NT2/D1 (cell line): ENCODE data around the gene IL1RN.

ENCODE experiments used
- SUZ12 ChIP-seq: IDR thresholded peaks from 2 replicates; pipeline ENCODE4 v1.6.1; 2011; ENCODE audit not compliant: insufficient read length, insufficient read depth; ENCODE audit errors: extremely low read depth
- YY1 ChIP-seq: IDR thresholded peaks from 2 replicates; pipeline ENCODE4 v1.6.1; 2011; ENCODE audit not compliant: insufficient read length, insufficient read depth

DNA sequence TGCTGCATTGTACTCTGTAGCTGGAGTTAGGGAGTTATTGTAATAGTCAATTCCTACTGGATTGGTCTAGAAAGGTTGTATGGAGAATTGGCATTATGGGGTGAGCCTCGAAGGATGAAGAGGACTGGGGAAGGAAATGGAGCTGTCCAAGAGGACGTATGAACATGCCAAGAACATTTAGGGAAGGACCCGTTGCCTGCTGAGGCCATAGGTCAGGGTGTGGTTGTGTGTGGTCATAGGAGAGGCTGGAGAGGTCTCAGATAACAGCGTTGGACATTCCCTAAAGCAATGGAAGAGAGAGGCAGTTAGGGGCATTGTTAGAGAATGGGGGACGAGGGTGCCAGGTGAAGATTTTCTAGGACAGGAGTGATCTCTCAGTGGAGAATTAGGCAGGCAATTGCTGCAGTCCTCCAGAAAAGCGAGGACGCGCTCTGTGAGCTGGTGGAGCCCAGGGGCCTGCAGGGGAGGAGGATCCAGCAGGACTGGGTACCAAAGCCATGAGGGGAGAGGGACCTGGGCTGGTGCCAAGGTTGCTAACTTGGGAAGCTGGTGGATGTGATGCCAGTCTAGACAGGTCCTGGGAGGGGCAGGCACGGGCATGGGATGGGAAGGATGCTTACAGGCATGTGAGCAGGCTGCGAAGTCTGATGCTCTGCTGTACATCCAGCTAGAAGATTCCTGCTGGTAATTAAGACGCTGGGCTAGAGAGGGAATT, 37.0 kb downstream of the IL1RN start:
- TF ChIP-seq YY1 (no peak), SUZ12 (no peak)
